Measurements from ENCODE around the gene CFAP43.

GRCh38 chr10:104195706-104196105 is 36.5 kb downstream of the CFAP43 start:
- TF ChIP-seq CTCF (IDR thresholded peaks at IDR 0.05) = no peak
- no peak for TF ChIP-seq POLR2A (IDR thresholded peaks at IDR 0.05)
- no peak for TF ChIP-seq POLR2AphosphoS5 (IDR thresholded peaks at IDR 0.05)

Data from suprapubic skin (tissue), 4 donors.